ENCODE data around the gene GLI2. TPM values are rescaled to one million over a fixed set of nuclear protein-coding genes. Genes with fewer than 3 reads are reported as not detected.

The GLI2 gene
- total RNA-seq, 6 experiments from 2014 or later: 0.09 to 0.73 (median 0.48) TPM

- H3K27ac ChIP-seq: no peak overlapping the region
- no peaks in the 10 kb centered on the region for H3K9me3 ChIP-seq
- TF ChIP-seq POLR2A (IDR thresholded peaks at IDR 0.05) (no peak), CTCF (IDR thresholded peaks at IDR 0.05) (no peak)
- DNase-seq: peak in 2 of 3 donors; percentile 9 to 15
- intact Hi-C loops (cut with DNase I): no loop called here
- no peak for ATAC-seq
- WGBS (ENCODE audit: insufficient coverage, low coverage, low lambda C conversion rate, missing lambda C conversion rate): 79% methylated on average over 4 of the region's 10 CpGs
- no peak overlapping the region for H3K4me3 ChIP-seq
- H3K36me3 ChIP-seq: no peaks in the 10 kb centered on the region
- no peaks in the 10 kb centered on the region for H3K27me3 ChIP-seq
- no peaks in the 10 kb centered on the region for H3K4me1 ChIP-seq
Observed at GRCh38 chr2:120767486-120768005, 31.9 kb downstream of the GLI2 start.

- intact Hi-C loops (cut with DNase I): no loop called here
- DNase-seq: peak in 2 of 3 donors; percentile 6 to 37
- WGBS (ENCODE audit: insufficient coverage, low coverage, low lambda C conversion rate, missing lambda C conversion rate): 62% methylated on average over 6 of the region's 17 CpGs
- TF ChIP-seq CTCF (IDR thresholded peaks at IDR 0.05) (no peak), POLR2A (IDR thresholded peaks at IDR 0.05) (no peak)
- Histone ChIP-seq H3K4me1 (no peaks in the 10 kb centered on the region), H3K27ac (no peak overlapping the region), H3K27me3 (no peaks in the 10 kb centered on the region), H3K4me3 (no peak overlapping the region), H3K9me3 (no peaks in the 10 kb centered on the region), H3K36me3 (no peaks in the 10 kb centered on the region)
- ATAC-seq: no peak
Observed at GRCh38 chr2:120768112-120769048, 32.7 kb downstream of the GLI2 start.

- H3K36me3 ChIP-seq: no peaks in the 10 kb centered on the region
- H3K27ac ChIP-seq: no peak overlapping the region
- WGBS (ENCODE audit: insufficient coverage, low coverage, low lambda C conversion rate, missing lambda C conversion rate): 50% methylated on average over 2 of the region's 11 CpGs
- DNase-seq (peak in 2 of 3 donors; percentile 5 to 36), ATAC-seq (no peak)
- TF ChIP-seq POLR2A (IDR thresholded peaks at IDR 0.05): no peak
- no peak for TF ChIP-seq CTCF (IDR thresholded peaks at IDR 0.05)
- intact Hi-C loops (cut with DNase I): no loop called here
- H3K4me3 ChIP-seq: no peak overlapping the region
- no peaks in the 10 kb centered on the region for H3K9me3 ChIP-seq
- H3K27me3 ChIP-seq: no peaks in the 10 kb centered on the region
- H3K4me1 ChIP-seq: no peaks in the 10 kb centered on the region
Observed at GRCh38 chr2:120769076-120769786, 33.6 kb downstream of the GLI2 start.

GRCh38 chr2:120769787-120770120 is 34.1 kb downstream of the GLI2 start:
- Histone ChIP-seq H3K27ac (no peak overlapping the region), H3K36me3 (no peaks in the 10 kb centered on the region), H3K4me1 (no peaks in the 10 kb centered on the region), H3K27me3 (no peaks in the 10 kb centered on the region), H3K4me3 (no peak overlapping the region), H3K9me3 (no peaks in the 10 kb centered on the region)
- 62% methylated on average over 2 of the region's 2 CpGs for WGBS (ENCODE audit: insufficient coverage, low coverage, low lambda C conversion rate, missing lambda C conversion rate)
- no peak for TF ChIP-seq CTCF (IDR thresholded peaks at IDR 0.05)
- TF ChIP-seq POLR2A (IDR thresholded peaks at IDR 0.05): no peak
- intact Hi-C loops (cut with DNase I): no loop called here
- DNase-seq: peak in 1 of 3 donors; percentile 20
- no peak for ATAC-seq

Measured in right lobe of liver (tissue), 6 donors.